RWPE2 (cell line): ENCODE data around the gene DPP10.

ENCODE experiments used
- ATAC-seq: fragments of 200-7000 bp; cut with Tn5 transposase; 3 replicates; pipeline ENCODE4 v1.9.1; 2021; ENCODE audit warnings: low read depth
- DNase-seq: peaks from one replicate; pipeline ENCODE4 v3.0.0-alpha.2; 2020; ENCODE audit warnings: low spot score
- H3K27ac ChIP-seq: fragments of 450-650 bp; 2 replicates; pipeline ENCODE4 v1.5.1; 2017; ENCODE audit warnings: mild to moderate bottlenecking; ENCODE audit not compliant: poor library complexity, severe bottlenecking
- H3K27me3 ChIP-seq: fragments of 250-450 bp; sonication (Bioruptor Pico); 2 replicates; pipeline ENCODE4 v1.5.1; 2021; ENCODE audit warnings: mild to moderate bottlenecking, moderate library complexity; ENCODE audit not compliant: insufficient read depth, poor library complexity, severe bottlenecking
- H3K36me3 ChIP-seq: fragments of 250-450 bp; sonication (Bioruptor Pico); 2 replicates; pipeline ENCODE4 v1.5.1; 2020; ENCODE audit warnings: low read depth, mild to moderate bottlenecking, moderate library complexity
- H3K4me1 ChIP-seq: fragments of 250-450 bp; sonication (Bioruptor Pico); 2 replicates; pipeline ENCODE4 v1.5.1; 2021; ENCODE audit warnings: mild to moderate bottlenecking, moderate library complexity; ENCODE audit not compliant: insufficient read depth, poor library complexity, severe bottlenecking
- H3K4me3 ChIP-seq: fragments of 250-450 bp; sonication (Bioruptor Pico); 2 replicates; pipeline ENCODE4 v1.5.1; 2021; ENCODE audit warnings: mild to moderate bottlenecking, moderate library complexity; ENCODE audit not compliant: severe bottlenecking
- H3K9me3 ChIP-seq: fragments of 250-450 bp; sonication (Bioruptor Pico); 2 replicates; pipeline ENCODE4 v1.5.1; 2021; ENCODE audit warnings: mild to moderate bottlenecking, moderate library complexity; ENCODE audit not compliant: severe bottlenecking
- CTCF ChIP-seq: fragments of 450-650 bp; IDR thresholded peaks from one replicate; pipeline ENCODE4 v1.5.1; 2017; ENCODE audit warnings: mild to moderate bottlenecking, moderate library complexity; ENCODE audit not compliant: poor library complexity, severe bottlenecking

DPP10 gene

GRCh38 chr2:114609203-114609602 lies 166.8 kb downstream of the DPP10 start:
- Histone ChIP-seq H3K36me3 (no peaks in the 10 kb centered on the region), H3K4me1 (no peaks in the 10 kb centered on the region), H3K9me3 (no peaks in the 10 kb centered on the region), H3K27me3 (peaks cover 6% of the 10 kb centered on the region), H3K4me3 (no peak overlapping the region), H3K27ac (no peak overlapping the region)
- no peak for TF ChIP-seq CTCF
- ATAC-seq (no peak), DNase-seq (no peak)

- ATAC-seq (no peak), DNase-seq (no peak)
- peaks cover 6% of the 10 kb centered on the region for H3K27me3 ChIP-seq
- H3K4me3 ChIP-seq, result no peak overlapping the region
- H3K4me1 ChIP-seq, result no peaks in the 10 kb centered on the region
- TF ChIP-seq CTCF, result no peak
- H3K27ac ChIP-seq, result no peak overlapping the region
- H3K9me3 ChIP-seq, result no peaks in the 10 kb centered on the region
- H3K36me3 ChIP-seq, result no peaks in the 10 kb centered on the region
These were observed 167.4 kb downstream of the DPP10 start for GRCh38 chr2:114609801-114610200.

- Histone ChIP-seq H3K4me1 (no peaks in the 10 kb centered on the region), H3K4me3 (no peak overlapping the region), H3K27me3 (peaks cover 6% of the 10 kb centered on the region), H3K36me3 (no peaks in the 10 kb centered on the region), H3K27ac (no peak overlapping the region), H3K9me3 (no peaks in the 10 kb centered on the region)
- peak; percentile 53; the same call in 2 of the 3 replicates for ATAC-seq
- TF ChIP-seq CTCF, result no peak
- DNase-seq, result no peak
These were observed 168.2 kb downstream of the DPP10 start for GRCh38 chr2:114610677-114611076.

- Histone ChIP-seq H3K4me1 (no peaks in the 10 kb centered on the region), H3K4me3 (no peak overlapping the region), H3K27ac (no peak overlapping the region), H3K36me3 (no peaks in the 10 kb centered on the region), H3K9me3 (no peaks in the 10 kb centered on the region), H3K27me3 (peaks cover 6% of the 10 kb centered on the region)
- no peak for DNase-seq
- no peak for ATAC-seq
- TF ChIP-seq CTCF, result no peak
These were observed 172.2 kb downstream of the DPP10 start for GRCh38 chr2:114614592-114614991.

DNA sequence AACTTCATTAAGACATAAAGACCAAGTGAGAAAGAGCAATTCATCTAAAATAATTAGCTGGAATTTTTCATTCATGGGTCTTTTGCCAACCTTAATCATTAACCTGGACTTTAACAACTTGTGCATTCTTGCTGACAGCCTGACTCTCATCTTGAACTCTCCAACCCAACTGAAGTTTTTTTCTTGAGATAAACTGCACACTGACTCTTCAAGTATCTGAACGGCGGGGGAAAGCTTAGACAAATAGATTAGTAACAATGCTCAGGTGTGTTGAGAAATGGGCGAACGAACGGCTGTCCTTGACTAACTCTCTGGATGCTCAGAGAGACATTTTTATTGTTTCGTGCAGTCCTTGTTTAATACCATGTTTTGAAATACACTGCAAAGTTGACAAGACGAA lies 186.0 kb downstream of the DPP10 start:
- Histone ChIP-seq H3K4me3 (no peak overlapping the region), H3K9me3 (no peaks in the 10 kb centered on the region), H3K36me3 (no peaks in the 10 kb centered on the region), H3K27me3 (peaks cover 3% of the 10 kb centered on the region), H3K4me1 (no peaks in the 10 kb centered on the region), H3K27ac (no peak overlapping the region)
- DNase-seq (no peak), ATAC-seq (no peak)
- TF ChIP-seq CTCF, result no peak
